DOHH2 (cell line): Measurements from ENCODE around the gene VKORC1L1.
A peak's percentile ranks its signal among the peaks of the same experiment; 100 is the strongest.

Experiments used
- H3F3A ChIP-seq: fragments of 200-600 bp; sonication (generic), shearing (Covaris generic); 2 replicates; pipeline ENCODE4 v1.6.0; 2016; ENCODE audit warnings: antibody characterized with exemption, mild to moderate bottlenecking; ENCODE audit not compliant: control insufficient read depth, insufficient read depth
- H3K27ac ChIP-seq: fragments of 200-600 bp; sonication (generic); 2 replicates; pipeline ENCODE4 v1.5.1; 2014; ENCODE audit warnings: low read depth, mild to moderate bottlenecking, low read length, moderate library complexity
- H3K27me3 ChIP-seq: fragments of 200-600 bp; sonication (generic); 2 replicates; pipeline ENCODE4 v1.6.1; 2014; ENCODE audit warnings: mild to moderate bottlenecking, low read length, mixed read lengths; ENCODE audit not compliant: control insufficient read depth
- H3K36me3 ChIP-seq: fragments of 200-600 bp; sonication (generic); 2 replicates; pipeline ENCODE4 v1.6.1; 2014; ENCODE audit warnings: mild to moderate bottlenecking, low read length, moderate library complexity, mixed read lengths; ENCODE audit not compliant: control insufficient read depth
- H3K4me1 ChIP-seq: fragments of 200-600 bp; sonication (generic); 2 replicates; pipeline ENCODE4 v1.6.1; 2014; ENCODE audit warnings: mild to moderate bottlenecking, low read length, mixed read lengths; ENCODE audit not compliant: control insufficient read depth
- H3K4me2 ChIP-seq: fragments of 200-600 bp; sonication (generic); 2 replicates; pipeline ENCODE4 v1.6.0; 2014; ENCODE audit warnings: mild to moderate bottlenecking, low read length, moderate library complexity
- H3K4me3 ChIP-seq: fragments of 200-600 bp; sonication (generic); 2 replicates; pipeline ENCODE4 v1.5.1; 2014; ENCODE audit warnings: mild to moderate bottlenecking, low read length, mixed read lengths
- H3K79me2 ChIP-seq: fragments of 200-600 bp; sonication (generic); 2 replicates; pipeline ENCODE4 v1.6.1; 2014; ENCODE audit warnings: mild to moderate bottlenecking, low read length, mixed read lengths; ENCODE audit not compliant: control insufficient read depth
- H3K9me2 ChIP-seq: fragments of 200-600 bp; sonication (generic); replicated peaks from 2 replicates; pipeline ENCODE4 v1.6.1; 2014; ENCODE audit warnings: mild to moderate bottlenecking, low read length, mixed read lengths; ENCODE audit not compliant: control insufficient read depth
- H3K9me3 ChIP-seq: fragments of 200-600 bp; sonication (generic); 2 replicates; pipeline ENCODE4 v1.6.1; 2014; ENCODE audit warnings: antibody characterized with exemption, low read length, mixed read lengths; ENCODE audit not compliant: control insufficient read depth, insufficient read depth
- H4K20me1 ChIP-seq: fragments of 200-600 bp; sonication (generic); 2 replicates; pipeline ENCODE4 v1.6.0; 2014; ENCODE audit warnings: low read depth, mild to moderate bottlenecking, antibody characterized with exemption, low read length, moderate library complexity; ENCODE audit not compliant: control insufficient read depth, insufficient read depth
- EZH2phosphoT487 ChIP-seq: fragments of 200-600 bp; sonication (generic); IDR thresholded peaks from 2 replicates; pipeline ENCODE4 v1.6.1; 2017; ENCODE audit warnings: borderline replicate concordance, mild to moderate bottlenecking, antibody characterized with exemption, low read length, moderate library complexity, mixed read lengths
- TF ChIP-seq, protein P1 (sequence below): fragments of 200-600 bp; sonication (generic); IDR thresholded peaks from one replicate; pipeline ENCODE4 v1.5.1; 2014; ENCODE audit warnings: antibody characterized with exemption, mild to moderate bottlenecking, low read depth, low read length; ENCODE audit not compliant: poor library complexity, severe bottlenecking

VKORC1L1 gene

DNA sequence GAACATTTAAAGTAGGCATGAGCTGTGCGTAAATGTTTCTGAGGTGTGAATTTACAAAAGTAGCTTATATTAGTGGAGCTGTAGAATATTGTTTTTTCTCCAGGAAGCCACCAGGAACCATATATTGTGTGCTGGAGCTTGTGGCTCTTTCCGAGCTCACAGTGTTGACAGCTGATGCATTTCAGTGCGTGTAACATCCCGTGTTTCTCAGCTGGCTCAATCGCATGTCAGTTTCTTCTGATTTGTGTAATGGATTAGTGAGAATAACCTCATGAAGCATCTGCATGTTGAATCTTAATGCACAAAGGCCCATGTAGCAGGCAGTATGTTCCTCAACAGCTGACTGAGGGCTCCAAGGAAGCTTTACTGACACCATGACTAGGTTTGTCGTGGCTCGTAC is 39.4 kb downstream of the VKORC1L1 start:
- TF ChIP-seq EZH2phosphoT487, result no peak
- TF ChIP-seq, protein P1, sequence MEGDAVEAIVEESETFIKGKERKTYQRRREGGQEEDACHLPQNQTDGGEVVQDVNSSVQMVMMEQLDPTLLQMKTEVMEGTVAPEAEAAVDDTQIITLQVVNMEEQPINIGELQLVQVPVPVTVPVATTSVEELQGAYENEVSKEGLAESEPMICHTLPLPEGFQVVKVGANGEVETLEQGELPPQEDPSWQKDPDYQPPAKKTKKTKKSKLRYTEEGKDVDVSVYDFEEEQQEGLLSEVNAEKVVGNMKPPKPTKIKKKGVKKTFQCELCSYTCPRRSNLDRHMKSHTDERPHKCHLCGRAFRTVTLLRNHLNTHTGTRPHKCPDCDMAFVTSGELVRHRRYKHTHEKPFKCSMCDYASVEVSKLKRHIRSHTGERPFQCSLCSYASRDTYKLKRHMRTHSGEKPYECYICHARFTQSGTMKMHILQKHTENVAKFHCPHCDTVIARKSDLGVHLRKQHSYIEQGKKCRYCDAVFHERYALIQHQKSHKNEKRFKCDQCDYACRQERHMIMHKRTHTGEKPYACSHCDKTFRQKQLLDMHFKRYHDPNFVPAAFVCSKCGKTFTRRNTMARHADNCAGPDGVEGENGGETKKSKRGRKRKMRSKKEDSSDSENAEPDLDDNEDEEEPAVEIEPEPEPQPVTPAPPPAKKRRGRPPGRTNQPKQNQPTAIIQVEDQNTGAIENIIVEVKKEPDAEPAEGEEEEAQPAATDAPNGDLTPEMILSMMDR, result no peak
- Histone ChIP-seq H3K9me2 (no peaks in the 10 kb centered on the region), H3K79me2 (peaks cover 64% of the 10 kb centered on the region), H3F3A (peaks cover 6% of the 10 kb centered on the region; the same call in 1 of the 2 replicates), H3K4me3 (no peak overlapping the region), H3K4me2 (no peak overlapping the region), H4K20me1 (peaks cover 9% of the 10 kb centered on the region; the same call in 1 of the 2 replicates), H3K27me3 (no peaks in the 10 kb centered on the region), H3K36me3 (peaks cover 7% of the 10 kb centered on the region), H3K27ac (no peak overlapping the region), H3K4me1 (peaks cover 15% of the 10 kb centered on the region), H3K9me3 (no peaks in the 10 kb centered on the region)

DNA sequence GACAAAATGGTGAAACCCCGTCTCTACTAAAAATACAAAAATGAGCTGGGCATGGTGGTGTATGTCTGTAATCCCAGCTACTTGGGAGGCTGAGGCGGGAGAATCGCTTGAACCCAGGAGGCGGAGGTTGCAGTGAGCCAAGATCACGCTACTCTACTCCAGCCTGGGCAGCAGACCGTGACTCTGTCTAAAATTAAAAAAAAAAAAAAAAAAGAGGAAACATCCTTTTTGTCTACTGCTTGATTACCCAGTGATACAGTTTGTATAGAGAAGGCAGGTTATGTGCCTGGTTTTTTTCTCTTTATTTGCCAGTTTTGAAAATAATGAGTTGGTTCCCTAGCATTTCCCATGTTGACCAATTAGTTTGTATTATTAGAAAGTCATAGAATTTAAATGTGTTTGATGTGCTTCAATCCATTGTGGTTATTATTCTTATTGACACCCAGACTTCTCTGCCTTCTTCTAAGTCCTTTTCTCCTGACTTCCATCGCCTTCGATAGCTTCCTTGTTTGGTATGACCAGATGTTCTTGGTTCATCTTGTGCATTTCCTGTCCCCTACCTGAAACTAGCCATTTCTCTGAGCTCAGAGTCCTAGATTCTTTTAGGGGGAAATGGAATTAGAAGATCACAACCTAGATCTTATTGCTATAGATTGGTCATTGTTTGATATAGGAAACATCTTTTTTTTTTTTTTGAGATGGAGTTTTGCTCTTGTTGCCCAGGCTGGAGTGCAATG is 43.2 kb downstream of the VKORC1L1 start:
- H3K27ac ChIP-seq, result no peak overlapping the region
- H3K4me3 ChIP-seq, result peak overlapping the region; percentile 31
- H3K9me3 ChIP-seq, result no peaks in the 10 kb centered on the region
- peaks cover 24% of the 10 kb centered on the region for H3K4me1 ChIP-seq
- TF ChIP-seq EZH2phosphoT487, result no peak
- TF ChIP-seq, protein P1, result no peak
- H3K9me2 ChIP-seq, result no peaks in the 10 kb centered on the region
- H3K79me2 ChIP-seq, result peaks cover 75% of the 10 kb centered on the region
- no peaks in the 10 kb centered on the region for H3K27me3 ChIP-seq
- H3K36me3 ChIP-seq, result peaks cover 25% of the 10 kb centered on the region
- H4K20me1 ChIP-seq, result peaks cover 13% of the 10 kb centered on the region
- peaks cover 6% of the 10 kb centered on the region; the same call in 1 of the 2 replicates for H3F3A ChIP-seq
- peak overlapping the region; percentile 59 for H3K4me2 ChIP-seq

DNA sequence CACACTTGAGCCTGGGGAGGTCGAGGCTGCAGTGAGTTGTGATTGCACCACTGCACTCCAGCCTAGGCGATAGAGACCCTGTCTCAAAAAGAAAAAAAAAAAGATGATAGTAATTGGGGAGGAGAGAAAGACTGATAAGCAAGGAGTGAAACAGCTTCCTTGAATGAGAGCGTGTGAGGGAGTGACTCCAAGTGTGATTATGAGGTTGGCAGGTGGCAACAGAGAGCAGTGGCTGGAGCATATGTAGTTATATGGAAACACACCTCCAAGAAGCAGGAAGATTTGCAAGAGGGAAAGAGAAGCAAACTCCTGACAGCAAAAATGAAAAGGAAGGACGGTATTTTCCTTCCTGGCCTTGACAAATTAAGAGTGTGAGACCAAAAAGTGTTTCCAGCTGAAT is 50.4 kb downstream of the VKORC1L1 start:
- peaks cover 84% of the 10 kb centered on the region for H3K79me2 ChIP-seq
- peaks cover 18% of the 10 kb centered on the region for H4K20me1 ChIP-seq
- H3K9me2 ChIP-seq, result no peaks in the 10 kb centered on the region

More for the DNA sequence above, 50.4 kb downstream of the VKORC1L1 start:
- H3K4me3 ChIP-seq, result no peak overlapping the region
- H3K27ac ChIP-seq, result no peak overlapping the region
- H3K4me1 ChIP-seq, result peaks cover 9% of the 10 kb centered on the region
- no peaks in the 10 kb centered on the region for H3K9me3 ChIP-seq
- H3K27me3 ChIP-seq, result no peaks in the 10 kb centered on the region
- TF ChIP-seq EZH2phosphoT487, result no peak
- TF ChIP-seq, protein P1, result no peak
- H3K36me3 ChIP-seq, result peaks cover 20% of the 10 kb centered on the region
- no peak overlapping the region for H3K4me2 ChIP-seq
- no peaks in the 10 kb centered on the region for H3F3A ChIP-seq
